H1 (cell line): ENCODE measurements around the gene GMIP. TPM values are rescaled to one million over a fixed set of nuclear protein-coding genes. Genes with fewer than 3 reads are reported as not detected.
"Not testable (repeated sequence)": the region's sequence is repeated elsewhere in the genome, so short reads cannot be mapped to it uniquely, and the experiment has no call there.

ENCODE experiments used
- CTCF ChIA-PET: fragments of 300-600 bp; sonication (Branson Sonifier 250); formaldehyde crosslinking; loops from one replicate; lab custom pipeline; 2021; ENCODE audit not compliant: partially characterized antibody; lab: Charles Lee
- POLR2A ChIA-PET: fragments of 300-600 bp; sonication (Branson Sonifier 250); formaldehyde crosslinking; loops from one replicate; lab custom pipeline; 2021; ENCODE audit warnings: inconsistent platforms; ENCODE audit not compliant: partially characterized antibody; lab: Charles Lee
- DNase-seq, 2 experiments: peaks; one replicate each; pipeline versions ENCODE4 v3.0.0 to v3.0.0-alpha.2; 2010 to 2022; ENCODE audit warnings: low spot score in 2 of 2, low read depth in 1 of 2, mixed read lengths in 1 of 2
- FAIRE-seq: peaks from 2 replicates; lab custom pipeline; 2011; peaks lifted over from hg19 to GRCh38; lab: Jason Lieb, UNC
- H2AFZ ChIP-seq: 2 replicates; pipeline ENCODE4 v1.8.1; 2012; ENCODE audit warnings: low read length, inconsistent platforms
- H2AK5ac ChIP-seq: 2 replicates; pipeline ENCODE4 v1.6.1; 2013; ENCODE audit warnings: low read depth, low read length
- H2BK120ac ChIP-seq: replicated peaks from 2 replicates; pipeline ENCODE3; 2013; ENCODE audit warnings: low read depth, low read length, inconsistent platforms
- H2BK12ac ChIP-seq: 2 replicates; pipeline ENCODE4 v1.6.1; 2013; ENCODE audit warnings: low read depth, low read length
- H2BK15ac ChIP-seq: 2 replicates; pipeline ENCODE4 v1.6.1; 2013; ENCODE audit warnings: low read length
- H2BK20ac ChIP-seq: 2 replicates; pipeline ENCODE4 v1.6.1; 2013; ENCODE audit warnings: low read length
- H2BK5ac ChIP-seq: 2 replicates; pipeline ENCODE4 v1.6.1; 2013; ENCODE audit warnings: low read depth, low read length
- H3K14ac ChIP-seq: 2 replicates; pipeline ENCODE4 v1.6.1; 2013; ENCODE audit warnings: inconsistent platforms; ENCODE audit not compliant: insufficient read length
- H3K18ac ChIP-seq: 2 replicates; pipeline ENCODE4 v1.6.1; 2013; ENCODE audit warnings: low read length; ENCODE audit errors: extremely low read depth
- H3K23ac ChIP-seq: 2 replicates; pipeline ENCODE4 v1.6.1; 2013; ENCODE audit warnings: inconsistent platforms; ENCODE audit not compliant: insufficient read length
- H3K23me2 ChIP-seq: 2 replicates; pipeline ENCODE4 v1.6.1; 2013; ENCODE audit warnings: low read depth, low read length
- H3K27ac ChIP-seq: 2 replicates; pipeline ENCODE4 v1.6.1; 2011; ENCODE audit warnings: low read depth, low read length, inconsistent platforms
- H3K27me3 ChIP-seq, 4 experiments: replicated peaks in 1 of 4; 1 replicate in 1 of 4; 2 replicates in 3 of 4; pipeline versions ENCODE4 v1.6.1 to v1.8.1; 2011 to 2013; ENCODE audit warnings: low read length in 3 of 4, mild to moderate bottlenecking in 3 of 4, inconsistent platforms in 2 of 4, mixed read lengths in 2 of 4, moderate library complexity in 1 of 4; ENCODE audit not compliant: control insufficient read depth in 3 of 4, insufficient read depth in 3 of 4; ENCODE audit errors: extremely low read depth in 1 of 4
- H3K36me3 ChIP-seq, 4 experiments: 2 replicates each; pipeline versions ENCODE4 v1.6.1 to v1.8.1; 2011 to 2013; ENCODE audit warnings: mild to moderate bottlenecking in 4 of 4, low read length in 3 of 4, moderate library complexity in 2 of 4, control low read depth in 1 of 4, inconsistent platforms in 1 of 4; ENCODE audit not compliant: insufficient read depth in 4 of 4, control insufficient read depth in 2 of 4
- H3K4ac ChIP-seq: replicated peaks from 2 replicates; pipeline ENCODE3; 2013; ENCODE audit warnings: low read length, low read depth, mixed read lengths, inconsistent platforms; ENCODE audit not compliant: insufficient read length
- H3K4me1 ChIP-seq, 4 experiments: replicated peaks in 1 of 4; 1 replicate in 1 of 4; 2 replicates in 3 of 4; pipeline versions ENCODE4 v1.6.1 to v1.8.1; 2011 to 2013; ENCODE audit warnings: low read length in 3 of 4, inconsistent platforms in 2 of 4, mixed read lengths in 1 of 4; ENCODE audit not compliant: insufficient read depth in 4 of 4, control insufficient read depth in 3 of 4
- H3K4me2 ChIP-seq, 2 experiments: 2 replicates each; pipeline versions ENCODE4 v1.6.1 to v1.8.1; 2011 to 2013; ENCODE audit warnings: low read depth in 2 of 2, low read length in 2 of 2, control low read depth in 1 of 2, inconsistent platforms in 1 of 2, mild to moderate bottlenecking in 1 of 2; ENCODE audit not compliant: insufficient read depth in 1 of 2
- H3K4me3 ChIP-seq, 4 experiments: fragments of 200-600, 300-600 bp in 1 of 4; sonication (generic), shearing (Covaris generic), sonication (Bioruptor Twin) in 1 of 4; 2 replicates each; pipeline versions ENCODE4 v1.5.1 to v1.8.1; 2011 to 2016; ENCODE audit warnings: low read length in 4 of 4, low read depth in 3 of 4, control low read depth in 2 of 4, inconsistent platforms in 2 of 4, mild to moderate bottlenecking in 2 of 4, mixed read lengths in 1 of 4, moderate library complexity in 1 of 4; ENCODE audit not compliant: insufficient read depth in 2 of 4; ENCODE audit errors: extremely low read depth in 1 of 4
- H3K56ac ChIP-seq: replicated peaks from 2 replicates; pipeline ENCODE3; 2013; ENCODE audit warnings: low read depth, mild to moderate bottlenecking, mixed read lengths, low read length, inconsistent platforms; ENCODE audit not compliant: insufficient read length
- H3K79me1 ChIP-seq: 2 replicates; pipeline ENCODE4 v1.6.1; 2013; ENCODE audit warnings: low read depth, low read length, control low read depth
- H3K79me2 ChIP-seq, 2 experiments: 2 replicates each; pipeline versions ENCODE4 v1.6.1 to v1.8.1; 2012 to 2013; ENCODE audit warnings: low read length in 2 of 2, mild to moderate bottlenecking in 2 of 2, inconsistent platforms in 1 of 2; ENCODE audit not compliant: insufficient read depth in 2 of 2, control insufficient read depth in 1 of 2
- H3K9ac ChIP-seq, 4 experiments: replicated peaks in 1 of 4; 1 replicate in 1 of 4; 2 replicates in 3 of 4; pipeline versions ENCODE4 v1.6.1 to v1.8.1; 2011 to 2013; ENCODE audit warnings: low read depth in 3 of 4, low read length in 3 of 4, control low read depth in 2 of 4, mild to moderate bottlenecking in 2 of 4, moderate library complexity in 2 of 4, inconsistent platforms in 1 of 4; ENCODE audit errors: extremely low read depth in 1 of 4
- H3K9me3 ChIP-seq, 2 experiments: 2 replicates each; pipeline versions ENCODE4 v1.6.1 to v1.8.1; 2012 to 2013; ENCODE audit warnings: mild to moderate bottlenecking in 2 of 2, moderate library complexity in 2 of 2, control low read depth in 1 of 2, inconsistent platforms in 1 of 2, low read depth in 1 of 2, low read length in 1 of 2, mixed read lengths in 1 of 2; ENCODE audit not compliant: insufficient read depth in 2 of 2
- H4K20me1 ChIP-seq, 2 experiments: replicated peaks in 1 of 2; 2 replicates each; pipeline versions ENCODE3 to v1.8.1; 2011 to 2013; ENCODE audit warnings: inconsistent platforms in 2 of 2, low read length in 2 of 2, mild to moderate bottlenecking in 1 of 2; ENCODE audit not compliant: insufficient read depth in 2 of 2, control insufficient read depth in 1 of 2
- H4K5ac ChIP-seq: 2 replicates; pipeline ENCODE4 v1.6.1; 2013; ENCODE audit warnings: low read length, low read depth, mixed read lengths, inconsistent platforms; ENCODE audit not compliant: insufficient read length
- H4K8ac ChIP-seq: 2 replicates; pipeline ENCODE4 v1.8.0; 2013; ENCODE audit warnings: mild to moderate bottlenecking, moderate library complexity, low read length, inconsistent platforms; ENCODE audit not compliant: insufficient read depth; ENCODE audit errors: extremely low read depth
- H4K91ac ChIP-seq: replicated peaks from 2 replicates; pipeline ENCODE3; 2013; ENCODE audit warnings: low read length, mixed read lengths, inconsistent platforms; ENCODE audit not compliant: insufficient read length
- WGBS, 2 experiments: shearing (Covaris generic) in 1 of 2; methylation state at CpG; one replicate each; pipeline versions ENCODE4 v1.1.6 to v1.1.7; 2013 to 2015; ENCODE audit warnings: low lambda C conversion rate in 2 of 2, mixed read lengths in 2 of 2, inconsistent platforms in 1 of 2, low coverage in 1 of 2, missing lambda C conversion rate in 1 of 2; ENCODE audit not compliant: insufficient replicate concordance in 2 of 2, insufficient coverage in 1 of 2, insufficient read length in 1 of 2; ENCODE audit errors: extremely low coverage in 1 of 2, missing lambda C conversion rate in 1 of 2; 5-methylcytosine and 5-hydroxymethylcytosine counted together
- polyA plus RNA-seq, 7 experiments: library from polyadenylated mRNA; depleted of rRNA in 3 of 7; stranded (reverse) in 5 of 7; unstranded in 2 of 7; fragments of >200 nt in 5 of 7; fragments of 200-250 nt in 2 of 7; gene quantifications; 1 replicate in 5 of 7; 2 replicates in 1 of 7; 4 replicates in 1 of 7; pipeline versions ENCODE4 v1.2.1 to v1.2.3, GENCODE V29; 2011 to 2013; ENCODE audit warnings: missing spikeins in 2 of 7, mixed read lengths in 2 of 7
- total RNA-seq: library from RNA; stranded (reverse); fragmentation: NEBNext Ultra II Directional; extraction: Animal tissue kit (Norgen Biotek cat#: 25700); gene quantifications from 2 replicates; pipeline ENCODE4 v1.2.1, GENCODE V29; 2021

GMIP gene
- total and polyA plus RNA-seq, 2 of the 8 experiments (the other 6 are each of a cell fraction or from before 2014, with no cell fraction given) = 5.7 to 18.1 TPM

DNA sequence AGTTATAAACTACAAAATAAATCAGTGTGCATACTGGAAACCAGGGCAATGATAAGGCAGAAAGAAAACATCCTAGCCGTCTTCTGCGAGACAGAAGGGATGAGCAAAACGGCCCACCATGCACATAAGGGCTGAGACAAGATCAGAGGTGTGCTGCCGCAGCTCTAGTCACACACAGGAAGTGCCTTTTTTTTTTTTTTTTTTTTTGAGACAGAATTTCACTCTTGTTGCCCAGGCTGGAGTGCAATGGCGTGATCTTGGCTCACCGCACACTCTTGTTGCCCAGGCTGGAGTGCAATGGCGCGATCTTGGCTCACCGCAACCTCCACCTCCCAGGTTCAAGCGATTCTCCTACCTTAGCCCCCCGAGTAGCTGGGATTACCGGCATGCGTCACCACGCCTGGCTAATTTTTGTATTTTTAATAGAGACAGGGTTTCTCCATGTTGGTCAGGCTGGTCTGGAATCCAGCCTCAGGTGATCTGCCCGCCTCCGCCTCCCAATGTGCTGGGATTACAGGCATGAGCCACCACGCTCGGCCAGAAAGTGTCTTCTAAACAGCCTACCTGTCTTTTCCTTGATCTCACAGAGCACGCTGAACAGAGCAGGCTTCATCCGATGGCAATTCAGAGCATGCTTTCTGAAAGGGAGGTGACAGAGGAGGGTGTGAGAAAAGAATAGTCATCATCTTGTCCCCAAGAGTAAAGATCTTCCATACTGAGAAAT lies 44.6 kb downstream of the GMIP start:
- H3K56ac ChIP-seq, H3K4ac ChIP-seq, H4K20me1 ChIP-seq, H3K14ac ChIP-seq, DNase-seq, H3K27ac ChIP-seq, H3K23me2 ChIP-seq, H3K27me3 ChIP-seq, FAIRE-seq, H4K5ac ChIP-seq, H3K79me1 ChIP-seq, H3K36me3 ChIP-seq, H2BK20ac ChIP-seq, CTCF ChIA-PET, H3K4me2 ChIP-seq, POLR2A ChIA-PET, H3K79me2 ChIP-seq, H2BK120ac ChIP-seq, H2BK12ac ChIP-seq, H2BK15ac ChIP-seq, H2AFZ ChIP-seq, H3K4me3 ChIP-seq, H2BK5ac ChIP-seq, H3K9me3 ChIP-seq, H3K18ac ChIP-seq, H4K8ac ChIP-seq, H3K9ac ChIP-seq, H4K91ac ChIP-seq, H3K23ac ChIP-seq: not testable (repeated sequence)
- peaks cover 2 to 11% (median 4%) of the 10 kb centered on the region in 4 experiments; a peak in 6 of 7 replicates for H3K4me1 ChIP-seq
- 95% methylated on average over 19 of the region's 20 CpGs; no CpG with 5 or more reads in 1 of the 2 experiments for WGBS, 2 experiments
- 0 out of 2 replicates have a peak overlapping the region, but pooled peaks have one; percentile 53 for H2AK5ac ChIP-seq
